Amygdala (tissue), 56 donors: ENCODE measurements around the gene C3orf20.
A peak's percentile ranks its signal among the peaks of the same experiment; 100 is the strongest.
"Not testable (repeated sequence)": the region's sequence is repeated elsewhere in the genome, so short reads cannot be mapped to it uniquely, and the experiment has no call there.

Experiments used
- DNase-seq, 56 donors: peaks; one replicate each; lab custom pipeline; 2025; lab: John Stamatoyannopoulos, UW

Gene C3orf20

DNA sequence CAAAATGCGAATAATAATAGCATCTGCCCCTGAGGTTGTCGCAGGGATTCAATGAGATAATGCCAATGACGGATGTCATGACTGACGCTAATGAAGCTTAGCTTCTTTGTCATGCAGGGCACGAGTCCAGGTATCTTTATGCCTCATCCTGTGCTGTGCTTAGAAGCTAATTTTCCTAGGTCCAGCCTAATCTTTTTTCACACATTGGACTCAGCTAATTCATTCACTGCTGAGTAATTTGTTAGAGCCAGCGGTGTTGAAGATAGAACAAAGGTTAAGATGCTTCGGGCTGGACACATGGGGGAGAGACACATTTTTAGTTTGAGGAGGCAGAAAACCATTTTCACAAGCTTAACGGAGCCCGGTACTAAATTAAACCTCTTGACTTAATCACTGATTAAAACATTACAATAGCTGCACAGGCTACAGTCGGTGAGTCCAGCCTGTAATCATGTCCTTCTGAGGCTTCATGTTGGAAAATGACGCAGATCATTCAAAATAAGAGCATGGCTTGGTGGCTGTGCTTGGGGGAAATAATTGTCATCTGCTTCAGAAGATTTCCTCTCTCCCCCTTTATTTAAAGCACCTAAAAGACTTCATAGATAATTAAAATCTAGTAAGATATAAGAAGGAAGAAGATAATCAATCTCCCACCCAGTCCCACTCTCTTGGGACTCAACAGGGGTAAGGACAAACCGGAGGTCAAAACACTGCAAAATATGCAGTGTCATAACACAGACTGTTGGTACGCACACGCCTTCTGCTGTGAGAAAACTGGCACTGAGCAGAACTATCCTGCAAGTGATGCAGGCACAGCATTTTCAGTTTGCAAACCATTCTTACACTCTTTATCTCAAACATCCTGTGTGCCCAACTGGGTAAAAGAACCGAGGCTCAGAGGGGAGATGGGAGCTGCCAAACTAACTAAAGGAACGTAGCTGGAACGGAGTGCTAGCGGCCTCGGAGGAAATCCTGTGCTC, 26.7 kb upstream of the C3orf20 start:
- no peak for DNase-seq

DNA sequence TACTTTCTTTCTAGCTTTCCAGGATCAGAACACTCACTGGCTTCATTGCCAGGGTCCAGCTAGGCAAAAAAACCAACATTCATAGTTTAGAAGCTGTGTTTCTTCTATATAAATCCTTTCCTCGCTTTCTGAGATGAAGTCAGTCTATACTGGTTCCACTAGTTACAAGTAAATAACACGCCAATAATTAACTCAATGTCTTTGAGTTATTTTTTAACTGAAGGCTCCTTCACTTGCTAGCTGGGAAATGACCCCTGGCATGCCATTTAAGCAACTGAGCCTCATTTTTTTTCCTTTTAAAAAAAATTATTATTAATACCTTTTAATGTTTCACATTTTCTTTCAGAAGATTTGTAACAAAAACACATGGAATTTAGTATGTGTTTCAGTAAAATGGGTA, 25.5 kb upstream of the C3orf20 start:
- no peak for DNase-seq

DNA sequence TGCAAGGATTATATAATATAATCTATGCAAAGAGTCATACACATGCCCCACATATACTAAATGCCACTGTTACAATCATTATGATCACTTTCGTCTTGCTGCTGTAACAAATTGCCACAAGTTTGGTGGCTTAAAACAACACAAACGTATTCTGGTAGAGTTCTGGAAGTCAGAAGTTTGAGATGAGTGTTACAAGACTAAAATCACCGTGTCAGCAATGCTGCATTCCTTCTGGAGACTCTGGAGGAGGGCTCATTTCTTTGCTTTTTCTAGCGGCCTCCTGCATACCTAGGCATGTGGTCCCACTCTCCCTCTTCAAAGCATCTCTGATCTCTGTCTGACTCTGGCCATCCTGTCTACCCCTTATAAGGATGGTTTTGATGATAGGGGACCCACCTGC, 24.7 kb upstream of the C3orf20 start:
- DNase-seq: no peak

DNA sequence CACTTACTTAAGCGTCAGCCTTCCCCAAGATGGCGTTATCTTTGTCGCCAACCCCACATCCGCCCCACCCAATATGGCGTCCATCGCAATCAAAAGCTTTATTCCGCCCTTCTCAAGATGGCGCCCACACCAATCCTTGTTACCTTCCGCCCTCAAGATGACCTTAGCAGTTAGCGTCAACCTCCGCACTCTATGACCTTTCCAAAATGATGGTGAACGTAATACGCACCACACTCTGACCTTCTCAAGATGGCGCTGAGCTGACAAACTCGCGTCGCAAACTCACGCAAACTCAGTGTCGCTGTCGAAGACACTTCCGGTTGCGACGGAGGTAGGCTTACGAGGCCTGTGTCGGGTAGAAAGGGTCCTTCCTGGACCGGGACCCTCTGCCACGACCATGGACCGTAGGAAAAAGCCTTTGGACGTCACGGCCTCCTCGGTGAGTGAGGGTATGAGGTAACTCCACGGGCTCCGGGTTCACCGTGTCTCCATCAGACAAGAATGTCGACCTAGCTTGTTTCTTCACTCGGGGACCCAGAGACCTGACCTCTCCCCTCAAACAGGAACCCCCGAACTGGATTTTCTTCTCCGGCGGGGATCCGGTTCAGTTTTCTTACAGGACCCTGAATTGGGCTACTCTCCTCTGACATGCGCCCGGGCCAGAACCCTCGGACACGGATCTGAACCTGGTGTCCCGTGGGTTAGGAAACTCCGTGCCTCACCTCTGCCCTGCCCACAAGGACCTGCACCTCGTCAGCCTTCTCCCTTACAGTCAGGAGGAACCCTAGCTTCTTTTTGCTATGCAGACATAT, 23.3 kb upstream of the C3orf20 start, which contains the start of gene CCDC174:
TSS of gene CCDC174 (plus strand) at position 323 of the 812 bp plus-strand sequence. CDS start at position 398, 75 bp downstream.
- DNase-seq: peak; percentile 37 to 99 (median 94)

DNA sequence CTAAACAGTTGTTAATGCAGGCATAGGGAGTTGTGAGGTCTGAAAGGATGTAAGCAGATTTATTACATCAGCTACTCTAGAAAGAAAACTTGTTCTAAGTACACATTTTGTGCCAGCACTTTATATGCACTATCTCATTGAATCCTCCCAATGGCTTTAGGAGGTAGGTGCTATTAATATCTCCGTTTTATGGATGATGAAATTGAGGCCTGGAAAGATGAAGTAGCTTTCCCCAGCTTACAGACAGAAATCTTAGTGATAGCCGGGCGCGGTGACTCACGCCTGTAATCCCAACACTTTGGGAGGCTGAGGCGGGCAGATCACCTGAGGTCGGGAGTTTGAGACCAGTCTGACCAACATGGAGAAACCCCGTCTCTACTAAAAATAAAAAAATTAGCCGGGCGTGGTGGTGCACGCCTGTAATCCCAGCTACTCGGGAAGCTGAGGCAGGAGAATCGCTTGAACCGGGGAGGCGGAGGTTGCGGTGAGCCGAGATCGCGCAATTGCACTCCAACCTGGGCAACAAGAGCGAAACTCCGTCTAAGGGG, 22.5 kb upstream of the C3orf20 start:
- DNase-seq: not testable (repeated sequence)

DNA sequence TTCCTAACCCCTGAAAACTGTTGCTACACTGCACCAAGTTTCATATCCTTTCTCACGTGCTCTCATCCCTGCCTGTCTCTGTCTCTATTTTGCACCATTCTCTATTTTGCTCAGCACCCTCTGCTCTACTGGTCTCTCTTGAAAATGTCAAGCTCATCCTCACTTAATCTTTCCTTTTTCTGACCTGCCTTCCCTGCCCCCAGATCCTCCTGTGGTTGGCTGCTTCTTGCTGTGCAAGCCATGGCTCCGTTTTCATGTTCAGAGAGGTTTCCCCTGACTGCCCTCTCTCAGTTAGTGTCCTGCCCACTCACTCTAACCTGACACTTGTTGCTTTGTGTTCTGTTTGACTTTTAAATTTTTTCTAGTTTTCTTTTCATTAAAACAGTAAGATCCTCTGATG, 17.4 kb upstream of the C3orf20 start:
- no peak for DNase-seq

DNA sequence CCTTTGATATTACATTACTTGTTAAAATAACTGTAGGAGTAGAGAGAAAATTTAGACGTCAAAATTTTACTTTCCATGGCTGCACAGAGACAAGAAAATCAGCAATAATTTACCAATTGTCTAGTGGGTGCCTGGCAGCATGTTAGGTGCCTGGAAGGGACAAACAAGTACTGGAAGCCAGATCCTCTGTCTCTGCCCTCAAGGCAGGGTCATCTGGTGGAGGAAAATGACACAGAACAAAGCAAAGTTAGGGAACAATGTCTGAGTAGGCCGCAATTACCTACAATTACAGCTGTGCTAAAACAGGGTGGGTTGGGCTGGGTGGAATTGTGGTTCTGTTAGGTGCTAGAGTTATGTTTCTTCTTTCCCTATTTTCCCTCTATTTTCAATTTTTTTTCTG, 16.0 kb upstream of the C3orf20 start:
- DNase-seq: no peak

DNA sequence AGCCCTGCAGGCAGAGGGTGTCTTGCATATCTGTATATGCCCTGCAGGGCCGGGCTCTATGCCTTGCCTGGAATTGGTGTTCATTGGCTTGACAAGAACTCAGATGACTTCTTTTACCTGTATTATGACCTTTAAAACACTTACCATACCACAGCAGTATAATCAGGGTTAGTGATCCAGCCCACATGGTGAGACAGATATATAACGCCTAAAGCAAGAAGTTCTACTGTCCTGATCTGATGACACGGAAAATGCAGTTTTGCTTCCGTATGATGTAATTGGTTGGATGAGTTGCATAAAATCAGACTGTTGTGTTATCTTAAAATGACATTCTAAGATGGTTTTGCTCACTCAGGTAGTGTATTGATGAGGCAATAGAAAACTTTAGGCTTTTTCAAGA, 14.0 kb upstream of the C3orf20 start:
- no peak for DNase-seq

DNA sequence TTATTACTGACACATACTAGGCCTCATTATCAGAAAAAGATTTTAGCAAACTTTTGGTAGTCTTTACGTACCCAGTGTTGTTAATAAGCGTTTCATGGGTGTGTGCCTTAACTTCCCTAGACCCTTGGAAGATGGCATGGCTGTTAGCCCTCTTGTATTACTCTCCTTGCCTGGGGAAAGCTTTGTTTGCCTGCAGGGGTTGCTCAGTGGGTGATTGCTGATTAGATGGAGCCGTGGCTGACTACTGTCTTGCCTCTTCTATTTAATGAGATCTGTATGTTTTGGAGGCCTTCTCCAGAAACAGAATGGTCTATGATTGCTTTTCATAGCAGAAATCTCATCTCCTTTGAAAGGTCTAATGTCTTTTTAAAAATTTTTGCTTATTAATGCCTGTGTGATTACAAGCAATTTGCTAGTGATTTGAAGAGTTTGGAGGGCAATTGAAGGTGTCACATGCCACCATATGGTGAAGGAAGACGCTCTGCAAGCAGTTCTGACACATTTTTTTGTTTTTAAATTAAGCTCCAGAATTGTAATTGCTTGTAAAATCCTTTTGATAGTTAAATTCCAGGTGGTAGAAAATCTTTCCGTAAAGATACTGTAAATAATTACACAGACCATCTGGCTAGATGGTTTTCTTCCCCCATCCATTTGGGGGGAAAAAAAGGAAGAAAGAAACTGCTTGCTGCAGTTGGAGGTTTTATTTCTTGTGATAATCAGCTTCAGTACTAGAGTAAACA, 11.4 kb upstream of the C3orf20 start:
- peak in 2 of 56 donors; percentile 6 to 12 for DNase-seq

DNA sequence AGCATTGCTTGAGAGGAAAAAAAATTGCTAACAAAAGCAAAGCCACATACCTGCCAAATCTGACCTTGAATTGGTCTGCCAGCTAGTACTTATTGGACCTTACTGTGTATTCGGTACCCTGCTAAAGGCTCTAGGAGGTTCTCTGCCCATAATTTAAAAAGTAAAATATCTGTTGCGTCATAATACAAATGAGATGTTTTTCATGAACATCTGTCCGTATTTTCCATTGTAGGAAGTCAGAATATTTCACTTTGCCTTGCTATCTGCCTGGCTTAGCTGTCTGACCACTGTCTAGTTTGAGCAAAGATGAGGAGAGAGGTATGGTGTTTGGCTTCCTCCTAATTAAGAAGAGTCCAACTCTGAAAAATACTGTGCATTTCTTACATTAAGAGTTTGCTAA, 10.8 kb upstream of the C3orf20 start:
- no peak for DNase-seq

DNA sequence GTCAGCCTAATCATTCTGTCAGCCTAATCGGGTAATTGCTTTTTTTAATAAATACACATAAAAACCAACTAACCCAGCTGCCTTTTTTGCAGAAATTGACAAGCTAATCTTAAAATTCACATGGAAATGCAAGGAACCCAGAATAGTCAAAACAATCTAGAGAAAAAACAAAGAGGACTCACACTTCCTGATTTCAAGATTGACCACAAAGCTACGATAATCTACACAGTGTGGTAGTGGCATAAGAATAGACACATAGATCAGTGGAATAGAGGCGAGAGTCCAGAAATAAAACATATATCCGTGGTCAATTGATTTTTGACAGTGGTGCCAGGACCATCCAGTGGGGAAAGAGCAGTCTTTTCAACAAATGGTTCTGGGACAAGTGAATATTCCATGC, 2.4 kb upstream of the C3orf20 start:
- DNase-seq: no peak

DNA sequence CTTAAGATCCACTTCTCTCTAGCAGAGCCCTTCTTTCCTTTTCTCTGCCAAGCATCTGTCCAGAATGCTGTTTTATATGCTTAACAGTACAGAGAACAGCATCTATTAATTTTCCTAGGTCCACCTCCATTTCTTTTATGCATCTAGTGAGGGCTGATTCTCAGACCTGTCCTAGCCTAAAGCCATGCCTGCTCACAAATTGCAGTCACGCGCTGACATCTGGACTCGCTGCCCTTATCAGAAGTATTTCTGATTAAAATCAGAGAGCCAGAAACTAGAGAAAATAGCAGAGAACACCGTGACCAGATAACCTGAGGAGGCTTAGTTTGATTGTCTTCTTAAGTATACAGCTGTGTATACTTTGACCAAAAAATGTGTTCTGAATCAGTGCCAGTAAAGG, 1.9 kb downstream of the C3orf20 start:
- no peak for DNase-seq

DNA sequence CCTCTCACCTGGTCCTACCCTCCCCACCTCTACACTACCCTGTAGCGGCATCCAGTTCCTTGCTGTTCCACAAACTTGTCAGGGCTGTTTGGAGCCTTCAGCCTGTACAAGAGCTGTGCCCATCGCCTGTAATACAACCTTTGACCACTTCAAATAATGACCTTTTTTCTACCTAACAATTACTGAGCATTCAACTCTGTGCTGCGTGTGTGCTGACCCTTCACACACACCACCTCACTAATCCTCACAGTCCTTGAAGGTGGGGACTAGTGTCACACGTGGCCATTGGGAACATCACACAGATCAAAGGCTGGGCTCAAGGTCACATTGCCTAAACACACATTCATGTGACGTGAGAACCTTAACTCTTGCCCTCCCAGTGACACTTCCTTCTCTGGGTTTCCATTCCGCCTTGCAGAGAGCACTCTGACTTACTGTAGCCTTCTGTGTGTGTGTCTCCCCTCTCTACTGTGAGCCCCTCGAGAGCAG, 3.1 kb downstream of the C3orf20 start:
- DNase-seq: no peak

DNA sequence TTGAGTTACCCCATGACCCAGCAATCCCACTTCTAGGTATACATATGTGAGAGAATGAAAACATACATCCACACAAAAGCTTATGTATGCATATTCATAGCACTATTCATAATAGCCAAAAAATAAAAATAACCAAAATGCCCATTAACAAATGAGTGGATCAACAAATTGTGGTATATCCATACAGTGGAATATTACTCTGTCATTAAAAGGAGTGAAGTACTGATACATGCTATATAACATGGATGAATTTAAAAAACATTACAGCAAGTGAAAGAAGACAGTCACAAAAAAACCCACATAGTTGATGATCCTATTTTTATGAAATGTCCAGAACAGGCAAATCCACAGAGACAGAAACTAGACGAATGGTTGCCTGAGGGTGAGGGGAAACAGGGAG, 5.2 kb downstream of the C3orf20 start:
- no peak for DNase-seq

DNA sequence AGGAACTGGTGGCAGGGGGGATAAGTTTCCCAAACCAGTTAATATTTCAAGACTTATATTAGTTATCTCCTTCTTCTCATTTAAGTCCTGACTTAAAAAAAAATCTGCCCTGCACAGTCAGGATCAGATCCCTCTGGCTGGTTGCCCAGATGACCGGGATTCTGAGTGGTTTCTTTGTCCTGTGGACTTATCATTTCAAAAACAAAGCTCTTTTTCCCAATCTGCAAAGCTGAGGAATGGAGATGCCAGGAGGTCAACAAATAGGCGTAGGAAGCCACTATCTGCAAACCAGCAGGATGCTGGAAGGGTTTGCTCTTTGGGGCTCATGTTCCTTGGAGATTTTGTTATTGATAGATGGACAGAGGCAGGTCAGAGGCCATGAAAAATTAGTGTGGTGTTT, 5.8 kb downstream of the C3orf20 start:
- DNase-seq: no peak

DNA sequence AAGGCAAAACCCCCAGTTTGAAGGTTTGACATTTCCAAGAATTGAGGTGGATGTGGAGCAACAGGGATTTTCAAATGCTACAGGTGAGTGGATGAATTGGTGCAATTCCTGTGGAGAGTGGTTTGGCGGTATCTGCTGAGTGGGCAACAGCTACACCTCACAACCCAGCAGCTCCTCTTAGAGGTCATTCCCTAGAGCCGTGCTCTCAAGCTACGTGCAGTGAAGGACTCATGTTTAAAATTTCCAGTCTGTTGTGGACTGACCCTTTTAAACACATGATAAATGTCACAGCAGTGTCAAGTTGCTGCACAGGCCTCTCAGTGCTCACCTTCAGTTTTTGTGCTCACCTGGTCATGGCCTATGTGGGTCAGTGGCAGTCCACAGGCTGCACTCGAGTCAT, 9.5 kb downstream of the C3orf20 start:
- no peak for DNase-seq

DNA sequence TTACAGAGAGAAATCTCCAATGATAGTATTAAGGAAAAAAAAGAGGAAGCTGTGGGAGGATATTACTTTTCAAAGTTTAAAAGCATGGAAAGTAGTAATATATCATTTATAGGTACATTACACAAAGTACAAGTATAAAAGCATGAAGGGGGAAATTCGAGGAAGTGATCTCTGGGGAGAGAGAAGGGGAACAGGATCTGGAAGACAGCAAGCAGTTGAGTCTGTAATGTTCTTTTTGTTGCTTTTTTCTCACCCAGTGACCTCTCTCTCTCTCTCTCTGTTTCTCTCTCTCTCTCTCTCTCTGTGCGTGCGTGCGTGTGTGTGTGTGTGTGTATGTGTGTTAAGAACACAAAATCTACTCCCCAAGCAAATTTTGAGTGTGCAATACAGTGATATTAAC, 10.2 kb downstream of the C3orf20 start:
- no peak for DNase-seq

DNA sequence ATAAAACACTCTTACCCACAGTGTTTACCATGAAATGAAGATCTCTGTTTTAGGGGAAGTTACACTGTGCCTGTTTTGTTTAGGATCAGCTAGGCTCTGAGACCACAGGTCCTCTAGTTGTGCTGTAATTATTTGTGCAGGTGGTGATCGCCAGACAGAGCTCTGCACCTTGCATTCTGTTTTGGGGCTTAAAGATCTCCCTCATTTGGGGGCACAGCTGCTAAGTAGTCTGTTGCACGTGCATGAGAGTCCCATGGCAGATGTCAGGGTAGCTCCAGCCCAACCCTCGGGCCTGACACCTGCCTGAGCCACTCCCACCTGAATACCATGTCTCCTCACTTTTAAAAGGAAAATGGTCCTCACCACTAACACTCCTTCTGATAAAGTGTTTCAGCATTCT, 12.4 kb downstream of the C3orf20 start:
- no peak for DNase-seq

DNA sequence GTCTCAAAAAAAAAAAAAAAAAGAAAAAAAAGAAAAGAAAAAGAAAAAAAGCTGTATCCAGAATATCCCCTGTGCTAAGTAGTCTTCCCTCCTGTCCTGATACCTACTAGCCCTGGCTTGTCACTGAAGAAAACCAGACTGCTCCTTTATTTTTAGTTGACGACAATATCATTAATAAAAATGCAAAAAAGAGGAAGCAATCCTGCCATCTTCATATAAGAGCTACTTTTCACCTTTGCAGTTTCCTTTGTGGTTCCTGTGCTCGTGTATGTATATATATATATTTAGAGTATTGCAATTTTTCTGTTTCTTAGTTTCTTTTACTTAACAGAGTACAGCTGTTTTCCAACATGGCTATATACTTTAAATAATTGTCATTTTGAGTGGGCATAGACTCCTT, 13.6 kb downstream of the C3orf20 start:
- no peak for DNase-seq

DNA sequence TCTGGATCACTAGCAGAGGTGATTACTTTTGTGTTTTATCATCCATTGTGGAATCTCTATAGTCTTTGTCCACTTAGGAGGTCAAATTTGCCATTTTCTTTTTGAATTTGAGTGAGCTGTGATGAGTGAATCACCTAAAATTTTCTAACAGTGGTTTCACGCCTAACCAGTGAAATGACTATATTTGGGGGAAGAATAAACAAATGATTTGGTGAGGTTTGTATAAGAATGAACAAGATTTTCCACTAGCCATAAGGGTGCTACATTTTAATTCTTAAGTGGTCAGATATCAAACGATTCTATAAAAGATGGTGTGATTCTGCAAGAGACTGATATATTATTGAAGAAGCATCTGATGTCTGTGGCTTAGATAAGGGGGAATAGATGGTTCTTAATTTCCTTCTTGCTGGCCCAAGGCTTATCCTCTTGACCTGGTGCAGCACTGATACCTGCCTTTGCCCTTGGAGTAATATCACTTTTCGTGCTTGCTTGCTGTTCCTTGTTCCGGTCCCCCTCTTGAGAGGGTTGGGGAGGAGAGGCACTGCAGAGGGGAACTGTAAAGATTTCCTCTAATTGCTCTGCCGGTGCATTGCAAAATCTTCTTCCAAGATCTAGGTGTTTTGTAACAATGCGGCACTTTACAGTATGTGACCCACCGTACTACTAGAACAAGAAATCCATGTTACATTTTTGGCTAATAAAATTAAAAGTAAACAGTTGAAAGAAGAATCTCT, 14.5 kb downstream of the C3orf20 start:
- no peak for DNase-seq
